H1 (cell line): ENCODE data around the gene PUDP.

Source experiments
- BRCA1 ChIP-seq: IDR thresholded peaks from 2 replicates; pipeline ENCODE4 v1.6.1; 2012; ENCODE audit warnings: low read depth, low read length, improper control_type of control experiment
- CREB1 ChIP-seq: IDR thresholded peaks from 2 replicates; pipeline ENCODE4 v1.6.1; 2012; ENCODE audit warnings: inconsistent platforms
- CTCF ChIP-seq, 3 experiments: IDR thresholded peaks; 1 replicate in 2 of 3; 2 replicates in 1 of 3; pipeline versions ENCODE4 v1.5.1 to v1.6.1; 2011; ENCODE audit warnings: low read length in 3 of 3, mild to moderate bottlenecking in 3 of 3, inconsistent platforms in 2 of 3, low read depth in 1 of 3, moderate library complexity in 1 of 3; ENCODE audit not compliant: insufficient read depth in 1 of 3; ENCODE audit errors: control extremely low read depth in 1 of 3
- EGR1 ChIP-seq: IDR thresholded peaks from 2 replicates; pipeline ENCODE4 v1.6.1; 2011; ENCODE audit warnings: low read depth, low read length, borderline replicate concordance
- EZH2 ChIP-seq: fragments of 200-600 bp; sonication (generic); IDR thresholded peaks from 2 replicates; pipeline ENCODE4 v1.7.1; 2012; ENCODE audit warnings: low read depth, mild to moderate bottlenecking, moderate library complexity, low read length, inconsistent platforms; ENCODE audit not compliant: severe bottlenecking
- POLR2A ChIP-seq, 2 experiments: IDR thresholded peaks; 1 replicate in 1 of 2; 2 replicates in 1 of 2; pipeline ENCODE4 v1.6.1; 2011; ENCODE audit warnings: low read depth in 2 of 2, low read length in 2 of 2, mild to moderate bottlenecking in 2 of 2; ENCODE audit errors: control extremely low read depth in 1 of 2
- SIN3A ChIP-seq, 2 experiments: IDR thresholded peaks in 1 of 2; conservative IDR thresholded peaks in 1 of 2; 2 replicates each; pipeline ENCODE4 v1.6.1; 2011 to 2012; ENCODE audit warnings: low read length in 2 of 2, improper control_type of control experiment in 1 of 2, low read depth in 1 of 2, mild to moderate bottlenecking in 1 of 2
- SIX5 ChIP-seq: IDR thresholded peaks from 2 replicates; pipeline ENCODE4 v1.6.1; 2011; ENCODE audit warnings: mild to moderate bottlenecking, low read depth, low read length
- TCF12 ChIP-seq: IDR thresholded peaks from 2 replicates; pipeline ENCODE4 v1.6.1; 2011; ENCODE audit warnings: low read depth, mild to moderate bottlenecking, low read length
- TEAD4 ChIP-seq: IDR thresholded peaks from 2 replicates; pipeline ENCODE4 v1.6.1; 2012; ENCODE audit warnings: low read depth, low read length, inconsistent platforms, mixed read lengths

- no peak for TF ChIP-seq SIN3A (conservative IDR thresholded peaks at IDR 0.05 in 1 of 2, IDR thresholded peaks at IDR 0.05 in 1 of 2; ENCODE audit: low read depth in 1 of 2, low read length in 2 of 2)
- peak; percentile 48 to 72 (median 70) for TF ChIP-seq CTCF (IDR thresholded peaks at IDR 0.05; ENCODE audit: control extremely low read depth in 1 of 3, insufficient read depth in 1 of 3, low read depth in 1 of 3, low read length in 3 of 3)
- no peak for TF ChIP-seq POLR2A (IDR thresholded peaks at IDR 0.05; ENCODE audit: control extremely low read depth in 1 of 2, low read depth in 2 of 2, low read length in 2 of 2)
- no peak for TF ChIP-seq TCF12
- TF ChIP-seq BRCA1 = no peak
- TF ChIP-seq CREB1 = no peak
- no peak for TF ChIP-seq EGR1
- TF ChIP-seq EZH2 = no peak
- no peak for TF ChIP-seq TEAD4
- TF ChIP-seq SIX5 = no peak
Observed at GRCh38 chrX:7068939-7069367, 79.0 kb downstream of the PUDP start.
